GM19468 (cell line): ENCODE data around the gene LIMD2.
"Not testable (repeated sequence)": the region's sequence is repeated elsewhere in the genome, so short reads cannot be mapped to it uniquely, and the experiment has no call there.

Source experiments
- ATAC-seq: cut with Tn5 transposase; IDR thresholded peaks from one replicate; pipeline ENCODE4 v1.9.1; 2021; ENCODE audit warnings: mild to moderate bottlenecking, moderate library complexity, moderate number of reproducible peaks; ENCODE audit not compliant: unreplicated experiment; ENCODE audit errors: extremely low read depth

The LIMD2 gene

GRCh38 chr17:63699638-63700527 is at the start of gene LIMD2:
Gene LIMD2 (minus strand): TSS chr17:63700125. CDS start chr17:63699298, 827 bp downstream.
- ATAC-seq, result no peak

GRCh38 chr17:63741408-63742173 is 41.7 kb upstream of the LIMD2 start, which contains the start of gene STRADA:
Gene STRADA (minus strand): TSS chr17:63741799. CDS start chr17:63728369, 13,430 bp downstream.
- peak; percentile 83 for ATAC-seq

GRCh38 chr17:63741143-63741407 is 41.1 kb upstream of the LIMD2 start:
- ATAC-seq, result no peak

GRCh38 chr17:63740464-63741142 is 40.7 kb upstream of the LIMD2 start:
- ATAC-seq, result no peak

GRCh38 chr17:63735691-63736090 is 35.8 kb upstream of the LIMD2 start:
- ATAC-seq, result no peak

GRCh38 chr17:63722403-63722802 is 22.5 kb upstream of the LIMD2 start:
- no peak for ATAC-seq

GRCh38 chr17:63720194-63720593 is 20.3 kb upstream of the LIMD2 start:
- ATAC-seq, result not testable (repeated sequence)

- ATAC-seq, result no peak
These were observed 19.1 kb upstream of the LIMD2 start for GRCh38 chr17:63718988-63719387.

GRCh38 chr17:63716426-63716825 is 16.5 kb upstream of the LIMD2 start:
- no peak for ATAC-seq

- no peak for ATAC-seq
These were observed 14.8 kb upstream of the LIMD2 start for GRCh38 chr17:63714550-63715277.

GRCh38 chr17:63709110-63709509 is 9.2 kb upstream of the LIMD2 start:
- ATAC-seq, result no peak

GRCh38 chr17:63707151-63707550 is 7.2 kb upstream of the LIMD2 start:
- no peak for ATAC-seq

GRCh38 chr17:63706336-63707082 is 6.6 kb upstream of the LIMD2 start:
- no peak for ATAC-seq

GRCh38 chr17:63705657-63706056 is 5.7 kb upstream of the LIMD2 start:
- ATAC-seq, result no peak

- ATAC-seq, result no peak
These were observed 4.9 kb upstream of the LIMD2 start for GRCh38 chr17:63704836-63705235.

GRCh38 chr17:63704259-63704576 is 4.3 kb upstream of the LIMD2 start:
- ATAC-seq, result no peak

GRCh38 chr17:63703556-63704258 is 3.8 kb upstream of the LIMD2 start:
- ATAC-seq, result no peak

GRCh38 chr17:63703029-63703428 is 3.1 kb upstream of the LIMD2 start:
- no peak for ATAC-seq

GRCh38 chr17:63702721-63703015 is 2.7 kb upstream of the LIMD2 start:
- ATAC-seq, result no peak
